Astrocyte of the spinal cord (primary cell): ENCODE measurements around the gene DEXI.

Experiments used
- DNase-seq: peaks from one replicate; pipeline ENCODE4 v3.0.0; 2011; ENCODE audit warnings: low read depth, low spot score
- H3K4me3 ChIP-seq: 2 replicates; pipeline ENCODE4 v1.5.1; 2011; ENCODE audit warnings: low read depth, mild to moderate bottlenecking, low read length, moderate library complexity
- CTCF ChIP-seq: IDR thresholded peaks from 2 replicates; pipeline ENCODE4 v1.5.1; 2012; ENCODE audit warnings: low read depth, mild to moderate bottlenecking, low read length, inconsistent platforms
- in situ Hi-C: cut with HindIII; loops from 2 replicates; pipeline ENCODE4 v1.10.0; 2017; ENCODE audit warnings: low sequenced_read_pairs

Gene DEXI

DNA sequence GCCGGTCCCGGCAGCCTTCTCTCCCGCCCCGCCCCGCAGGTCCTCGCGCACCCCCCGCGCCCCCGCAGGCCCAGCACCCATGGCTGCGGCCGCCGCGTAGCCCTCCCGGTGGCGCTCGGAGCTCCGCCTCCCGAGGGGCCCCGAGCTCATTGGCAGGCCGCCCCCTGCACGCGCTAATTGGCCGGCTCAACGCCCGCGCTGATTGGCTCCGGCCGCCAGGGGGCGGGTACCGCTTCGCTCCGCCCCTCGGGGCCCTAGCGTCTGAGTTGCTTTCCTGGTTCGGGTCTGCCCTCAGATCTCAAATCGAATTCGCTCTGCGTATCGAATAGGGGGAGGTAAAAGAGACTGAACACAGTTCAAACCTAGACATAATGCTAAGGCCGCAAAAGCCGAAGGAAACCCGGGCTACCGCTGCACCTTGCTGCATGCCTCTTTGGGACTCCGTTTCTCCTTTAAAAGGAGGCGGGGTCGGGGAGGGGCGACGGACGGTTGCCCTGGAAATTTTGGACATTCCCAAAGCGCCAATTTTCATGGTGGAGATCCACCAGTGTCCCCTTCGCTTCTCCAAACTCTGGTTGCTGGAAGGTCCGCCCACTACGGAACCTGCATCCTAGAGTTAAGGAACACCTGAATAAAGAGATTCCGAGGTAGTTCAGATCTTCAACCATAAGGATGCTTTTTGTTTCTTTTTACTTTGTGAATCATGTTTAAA lies at the start of gene DEXI:
Gene DEXI (minus strand): TSS at position 117 of the 712 bp plus-strand sequence. CDS start 463 bp downstream, outside the sequence.
- DNase-seq = peak; percentile 86
- in situ Hi-C loops = no loop called here
- H3K4me3 ChIP-seq = peak within 1 kb of the TSS; percentile 69
- TF ChIP-seq CTCF = no peak

DNA sequence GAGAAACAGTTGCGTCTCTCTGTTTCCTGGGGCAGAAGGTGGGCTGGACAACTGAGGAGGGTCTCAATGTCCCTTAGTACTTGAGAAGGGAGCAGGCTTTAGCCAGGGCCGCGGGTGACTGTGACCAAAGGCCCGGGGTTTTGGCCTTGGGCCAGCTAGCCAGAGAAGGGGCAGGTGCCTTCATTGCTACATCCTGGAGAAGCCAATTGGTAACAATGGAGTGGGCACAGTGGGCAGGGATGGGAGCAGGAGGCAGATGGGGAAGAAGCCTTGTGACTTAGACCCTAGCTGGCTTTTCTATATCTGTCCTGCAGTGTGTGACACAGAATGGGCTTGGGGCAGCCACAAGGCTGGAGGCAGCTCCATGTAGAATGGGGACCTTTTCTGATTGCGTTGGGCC lies 48.1 kb upstream of the DEXI start:
- no peak for TF ChIP-seq CTCF
- in situ Hi-C loops = no loop called here
- no peak overlapping the region for H3K4me3 ChIP-seq
- DNase-seq = no peak

- no peak for TF ChIP-seq CTCF
- H3K4me3 ChIP-seq = no peak overlapping the region
- no peak for DNase-seq
- in situ Hi-C loops = no loop called here
Observed at GRCh38 chr16:10989559-10989958, 47.3 kb upstream of the DEXI start.

DNA sequence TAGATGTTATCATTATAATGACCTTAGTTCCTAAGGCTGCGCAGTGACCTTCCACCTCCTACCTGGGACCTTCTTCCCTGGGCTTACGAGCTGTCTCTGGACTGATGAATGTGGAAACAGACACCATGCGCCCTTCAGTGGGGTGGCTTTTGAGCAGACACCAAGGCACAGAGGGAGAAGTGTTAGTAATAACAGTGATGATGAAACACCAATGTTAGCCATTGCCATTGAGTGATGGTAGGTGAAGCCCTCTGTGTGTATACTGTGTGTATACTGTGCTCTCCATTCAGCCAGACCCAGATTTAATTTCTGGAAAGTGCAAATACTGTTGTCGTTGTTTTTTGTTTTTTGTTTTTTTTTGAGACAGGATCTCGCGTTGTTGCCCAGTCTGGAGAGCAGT lies 46.6 kb upstream of the DEXI start:
- TF ChIP-seq CTCF = no peak
- in situ Hi-C loops = no loop called here
- H3K4me3 ChIP-seq = no peak overlapping the region
- DNase-seq = no peak

GRCh38 chr16:10988164-10988803 lies 46.0 kb upstream of the DEXI start:
- in situ Hi-C loops = no loop called here
- H3K4me3 ChIP-seq = no peak overlapping the region
- no peak for DNase-seq
- peak; percentile 49 for TF ChIP-seq CTCF

DNA sequence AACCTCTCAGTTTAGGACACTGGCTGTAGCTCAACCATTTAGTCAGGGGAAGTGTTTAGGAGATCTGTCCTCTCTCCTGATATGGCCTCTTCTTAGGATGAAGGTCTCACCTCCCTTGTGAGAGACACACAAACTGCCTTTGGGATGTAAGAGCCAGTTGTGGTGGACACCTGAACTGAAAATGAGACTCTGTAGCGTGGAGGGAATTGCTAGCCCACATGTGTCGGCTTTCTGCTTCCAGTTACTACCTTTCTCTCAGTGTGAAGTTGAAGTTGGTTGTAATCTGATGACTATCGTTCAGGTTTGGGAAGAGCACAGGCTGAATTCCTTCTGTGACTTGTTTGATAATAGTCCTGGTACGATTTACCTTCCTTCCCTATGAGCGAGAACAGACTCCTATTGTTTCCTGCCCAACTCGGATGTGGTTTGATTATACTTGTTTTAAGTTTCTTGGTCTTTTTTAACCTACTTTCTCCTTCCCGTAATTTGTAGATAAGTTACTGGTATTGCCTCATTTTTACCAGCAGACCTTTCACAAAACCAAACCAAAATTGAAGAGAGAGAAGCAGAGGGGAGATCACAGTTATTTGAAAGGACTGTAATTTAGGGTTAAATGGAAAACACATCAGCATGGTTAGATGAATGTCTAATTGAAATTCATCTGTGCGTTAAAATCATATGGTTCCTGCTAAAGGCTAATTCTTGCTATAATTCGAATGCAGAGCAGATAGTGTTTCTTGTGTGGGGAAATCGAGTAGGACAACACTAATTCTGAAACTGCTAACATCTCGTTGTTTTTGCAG lies 45.3 kb upstream of the DEXI start:
- DNase-seq = no peak
- H3K4me3 ChIP-seq = no peak overlapping the region
- no peak for TF ChIP-seq CTCF
- in situ Hi-C loops = no loop called here
